Type B pancreatic cell (in vitro differentiated cells): ENCODE results near the gene RUSF1. TPM values are rescaled to one million over a fixed set of nuclear protein-coding genes. Genes with fewer than 3 reads are reported as not detected.
"Not testable (repeated sequence)": the region's sequence is repeated elsewhere in the genome, so short reads cannot be mapped to it uniquely, and the experiment has no call there.

Source experiments
- DNase-seq: peaks from one replicate; pipeline ENCODE4 v3.0.0; 2021; ENCODE audit warnings: mixed read lengths; ENCODE audit not compliant: unreplicated experiment; ENCODE audit errors: extremely low spot score
- H3K27ac Mint-ChIP-seq: 2 replicates; pipeline ENCODE4 v1.8.0; 2021; ENCODE audit warnings: mild to moderate bottlenecking, mixed read lengths
- H3K27me3 Mint-ChIP-seq: 2 replicates; pipeline ENCODE4 v1.8.0; 2021; ENCODE audit warnings: mixed read lengths
- H3K36me3 Mint-ChIP-seq: 2 replicates; pipeline ENCODE4 v1.8.0; 2021; ENCODE audit warnings: mixed read lengths
- H3K4me1 Mint-ChIP-seq: one replicate; pipeline ENCODE4 v1.8.0; 2021; ENCODE audit warnings: mixed read lengths; ENCODE audit not compliant: unreplicated experiment
- H3K4me3 Mint-ChIP-seq: 2 replicates; pipeline ENCODE4 v1.8.0; 2021; ENCODE audit warnings: mild to moderate bottlenecking, mixed read lengths
- H3K9me3 Mint-ChIP-seq: 2 replicates; pipeline ENCODE4 v1.8.0; 2021; ENCODE audit warnings: mixed read lengths
- CTCF ChIP-seq: fragments of 200-600 bp; sonication (generic); conservative IDR thresholded peaks from 2 replicates; pipeline ENCODE4 v1.5.0; 2021; ENCODE audit warnings: antibody characterized with exemption, mild to moderate bottlenecking
- total RNA-seq: library from RNA; stranded (reverse); gene quantifications from 2 replicates; pipeline ENCODE4 v1.2.1, GENCODE V29; 2021; ENCODE audit warnings: low replicate concordance

Gene RUSF1
- total RNA-seq, 1 donor from 2014 or later = 78.2 TPM

GRCh38 chr16:31529108-31529936 lies 21.1 kb upstream of the RUSF1 start:
- Mint-ChIP-seq H3K4me3 (peak overlapping the region; percentile 72), H3K36me3 (no peaks in the 10 kb centered on the region), H3K4me1 (no peaks in the 10 kb centered on the region), H3K27ac (no peak overlapping the region), H3K9me3 (no peaks in the 10 kb centered on the region), H3K27me3 (peaks cover 21% of the 10 kb centered on the region)
- TF ChIP-seq CTCF = no peak
- DNase-seq = no peak

- peak overlapping the region; percentile 72 for H3K4me3 Mint-ChIP-seq
- no peaks in the 10 kb centered on the region for H3K36me3 Mint-ChIP-seq
- H3K4me1 Mint-ChIP-seq = no peaks in the 10 kb centered on the region
- H3K9me3 Mint-ChIP-seq = no peaks in the 10 kb centered on the region
- TF ChIP-seq CTCF = no peak
- DNase-seq = no peak
- peaks cover 19% of the 10 kb centered on the region for H3K27me3 Mint-ChIP-seq
- no peak overlapping the region for H3K27ac Mint-ChIP-seq
These were observed 20.4 kb upstream of the RUSF1 start for GRCh38 chr16:31528523-31529107.

DNA sequence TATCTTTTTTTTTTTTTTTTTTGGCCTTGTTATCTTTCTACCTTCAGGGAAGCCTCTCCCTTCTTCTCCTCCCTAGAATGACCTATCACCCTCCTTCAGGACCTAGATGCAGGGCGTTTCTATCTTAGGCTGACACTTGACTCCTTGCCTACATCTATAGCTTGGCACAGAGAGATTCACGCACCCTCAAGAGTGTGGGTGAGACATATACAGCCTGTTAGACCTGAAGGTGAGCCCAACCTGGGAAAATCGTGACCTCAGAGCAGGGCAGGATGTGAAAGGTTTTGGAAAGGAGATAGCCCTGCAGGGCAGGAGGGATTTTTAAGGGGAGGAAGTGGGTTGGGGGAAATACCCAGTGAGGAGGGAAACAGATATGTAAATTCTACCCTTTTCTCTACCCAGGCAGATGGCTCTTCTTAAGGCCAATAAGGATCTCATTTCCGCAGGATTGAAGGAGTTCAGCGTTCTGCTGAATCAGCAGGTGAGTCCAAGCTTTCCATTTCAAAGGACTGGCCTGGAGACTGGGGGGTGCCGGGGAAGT lies 19.6 kb upstream of the RUSF1 start, which contains the start of gene AHSP:
Gene AHSP, plus strand, starts transcription at position 167 of the 541 bp plus-strand sequence. Its CDS starts 240 bp downstream, at position 407.
- Mint-ChIP-seq H3K36me3 (no peaks in the 10 kb centered on the region), H3K4me1 (no peaks in the 10 kb centered on the region), H3K27ac (no peak within 1 kb of the TSS), H3K9me3 (no peaks in the 10 kb centered on the region), H3K4me3 (peak within 1 kb of the TSS; percentile 72), H3K27me3 (peaks cover 21% of the 10 kb centered on the region)
- no peak for TF ChIP-seq CTCF
- no peak for DNase-seq

DNA sequence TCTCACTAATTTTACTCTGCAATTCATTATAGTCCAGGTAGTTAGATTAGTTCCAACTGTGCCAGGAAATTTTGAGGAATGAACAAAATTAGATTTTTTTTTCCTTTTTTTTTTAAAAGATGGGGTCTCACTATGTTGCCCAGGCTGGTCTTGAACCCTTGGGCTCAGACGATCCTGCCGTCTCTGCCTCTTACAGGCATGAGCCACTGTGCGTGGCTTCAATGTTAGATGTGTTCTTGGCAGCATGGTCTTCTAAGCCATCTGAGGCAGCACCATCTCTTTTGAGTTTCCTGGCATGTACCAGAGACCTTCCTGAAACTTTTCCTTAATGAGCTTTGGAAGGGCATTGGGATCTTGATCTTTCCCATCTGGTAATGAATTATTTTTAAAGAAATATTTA lies 16.9 kb upstream of the RUSF1 start:
- Mint-ChIP-seq H3K4me1 (no peaks in the 10 kb centered on the region), H3K4me3 (no peak overlapping the region), H3K9me3 (no peaks in the 10 kb centered on the region), H3K27me3 (peaks cover 30% of the 10 kb centered on the region), H3K36me3 (no peaks in the 10 kb centered on the region), H3K27ac (no peak overlapping the region)
- TF ChIP-seq CTCF = no peak
- DNase-seq = no peak

DNA sequence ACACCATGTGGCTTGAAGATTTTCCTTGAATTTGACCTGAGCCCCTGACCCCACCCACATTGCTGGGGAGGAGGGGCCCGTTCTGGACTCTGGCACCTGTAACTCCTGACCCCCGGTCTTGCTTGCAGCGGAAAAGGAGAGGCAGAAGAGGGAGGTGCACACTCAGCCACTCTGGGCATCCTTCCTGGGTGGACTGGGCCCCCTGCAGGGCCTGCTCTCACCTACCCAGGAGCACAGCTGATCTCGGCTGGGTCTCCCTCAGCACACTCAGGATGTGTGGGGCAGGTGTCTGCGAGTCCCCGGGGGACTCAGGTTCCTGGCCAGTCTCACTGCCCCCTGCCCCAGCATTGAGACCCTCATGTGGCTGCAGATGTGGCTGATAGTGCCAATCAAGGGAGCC lies 15.6 kb upstream of the RUSF1 start:
- H3K27me3 Mint-ChIP-seq = peaks cover 30% of the 10 kb centered on the region

DNA sequence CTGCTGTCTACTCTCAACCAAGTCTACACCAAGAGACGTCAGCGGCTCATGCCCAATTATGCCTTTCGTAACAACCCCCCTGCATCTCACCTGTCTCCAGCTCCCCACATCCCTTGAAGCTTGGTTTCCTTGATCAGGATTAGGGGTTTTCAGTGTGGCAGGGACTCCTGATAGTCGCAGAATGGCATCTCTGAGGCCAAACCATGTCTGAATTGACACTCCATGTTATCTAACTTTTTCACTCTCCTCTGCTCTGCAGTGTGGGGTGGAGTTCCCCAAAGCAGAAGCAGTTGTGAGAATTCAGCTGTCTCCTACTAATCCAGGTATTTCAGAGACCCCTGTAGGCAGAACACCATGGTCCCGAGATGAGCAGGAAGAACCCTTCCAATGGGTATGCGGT lies 13.9 kb upstream of the RUSF1 start:
- Mint-ChIP-seq H3K4me1 (no peaks in the 10 kb centered on the region), H3K27me3 (peaks cover 36% of the 10 kb centered on the region), H3K36me3 (no peaks in the 10 kb centered on the region), H3K4me3 (no peak overlapping the region), H3K27ac (no peak overlapping the region), H3K9me3 (no peaks in the 10 kb centered on the region)
- TF ChIP-seq CTCF = no peak
- no peak for DNase-seq

More for the DNA sequence above, 15.6 kb upstream of the RUSF1 start:
- not testable (repeated sequence) for H3K36me3 Mint-ChIP-seq, H3K9me3 Mint-ChIP-seq, DNase-seq, H3K4me3 Mint-ChIP-seq, H3K4me1 Mint-ChIP-seq, H3K27ac Mint-ChIP-seq
